ENCODE measurements around the gene GALNT17. TPM values are rescaled to one million over a fixed set of nuclear protein-coding genes. Genes with fewer than 3 reads are reported as not detected.

The GALNT17 gene
- total and polyA plus RNA-seq, 12 donors, result 0.94 to 37.5 (median 8.1) TPM

- DNase-seq, result no peak
- Histone ChIP-seq H3K27me3 (no peaks in the 10 kb centered on the region), H3K4me1 (replicated peaks in 1 of 2) (no peaks in the 10 kb centered on the region), H3K4me3 (no peak overlapping the region), H3K9me3 (replicated peaks in 1 of 3) (no peaks in the 10 kb centered on the region), H3K27ac (no peak overlapping the region), H3K36me3 (replicated peaks in 1 of 2) (no peaks in the 10 kb centered on the region)
- intact Hi-C loops (cut with DNase I), result no loop called here
- WGBS, 4 donors, result 84 to 98% (median 87%) methylated on average over 2 of the region's 2 CpGs
- TF ChIP-seq POLR2A (IDR thresholded peaks at IDR 0.05), result no peak
- TF ChIP-seq, protein P1, sequence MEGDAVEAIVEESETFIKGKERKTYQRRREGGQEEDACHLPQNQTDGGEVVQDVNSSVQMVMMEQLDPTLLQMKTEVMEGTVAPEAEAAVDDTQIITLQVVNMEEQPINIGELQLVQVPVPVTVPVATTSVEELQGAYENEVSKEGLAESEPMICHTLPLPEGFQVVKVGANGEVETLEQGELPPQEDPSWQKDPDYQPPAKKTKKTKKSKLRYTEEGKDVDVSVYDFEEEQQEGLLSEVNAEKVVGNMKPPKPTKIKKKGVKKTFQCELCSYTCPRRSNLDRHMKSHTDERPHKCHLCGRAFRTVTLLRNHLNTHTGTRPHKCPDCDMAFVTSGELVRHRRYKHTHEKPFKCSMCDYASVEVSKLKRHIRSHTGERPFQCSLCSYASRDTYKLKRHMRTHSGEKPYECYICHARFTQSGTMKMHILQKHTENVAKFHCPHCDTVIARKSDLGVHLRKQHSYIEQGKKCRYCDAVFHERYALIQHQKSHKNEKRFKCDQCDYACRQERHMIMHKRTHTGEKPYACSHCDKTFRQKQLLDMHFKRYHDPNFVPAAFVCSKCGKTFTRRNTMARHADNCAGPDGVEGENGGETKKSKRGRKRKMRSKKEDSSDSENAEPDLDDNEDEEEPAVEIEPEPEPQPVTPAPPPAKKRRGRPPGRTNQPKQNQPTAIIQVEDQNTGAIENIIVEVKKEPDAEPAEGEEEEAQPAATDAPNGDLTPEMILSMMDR (IDR thresholded peaks at IDR 0.05), result no peak
Observed at GRCh38 chr7:71473366-71473967, 341.5 kb downstream of the GALNT17 start.

- H3K9me3 ChIP-seq (replicated peaks in 1 of 3), result no peaks in the 10 kb centered on the region
- peak in 2 of 7 donors; percentile 12 to 23 for DNase-seq
- no peak overlapping the region for H3K4me3 ChIP-seq
- no peak for TF ChIP-seq POLR2A (IDR thresholded peaks at IDR 0.05)
- TF ChIP-seq, protein P1 (IDR thresholded peaks at IDR 0.05), result no peak
- H3K4me1 ChIP-seq (replicated peaks in 1 of 2), result no peaks in the 10 kb centered on the region
- no peaks in the 10 kb centered on the region for H3K36me3 ChIP-seq (replicated peaks in 1 of 2)
- no peaks in the 10 kb centered on the region for H3K27me3 ChIP-seq
- WGBS, 4 donors, result 47 to 60% (median 56%) methylated on average over 7 of the region's 7 CpGs
- intact Hi-C loops (cut with DNase I), result no loop called here
- no peak overlapping the region for H3K27ac ChIP-seq
Observed at GRCh38 chr7:71477441-71477840, 345.5 kb downstream of the GALNT17 start.

- Histone ChIP-seq H3K4me1 (replicated peaks in 1 of 2) (no peaks in the 10 kb centered on the region), H3K27ac (no peak overlapping the region), H3K9me3 (replicated peaks in 1 of 3) (no peaks in the 10 kb centered on the region), H3K36me3 (replicated peaks in 1 of 2) (no peaks in the 10 kb centered on the region), H3K27me3 (no peaks in the 10 kb centered on the region), H3K4me3 (no peak overlapping the region)
- 74 to 82% (median 80%) methylated on average over 2 of the region's 2 CpGs for WGBS, 4 donors
- no peak for DNase-seq
- TF ChIP-seq, protein P1 (IDR thresholded peaks at IDR 0.05), result no peak
- no peak for TF ChIP-seq POLR2A (IDR thresholded peaks at IDR 0.05)
- intact Hi-C loops (cut with DNase I), result no loop called here
Observed at GRCh38 chr7:71479231-71479630, 347.3 kb downstream of the GALNT17 start.

DNA sequence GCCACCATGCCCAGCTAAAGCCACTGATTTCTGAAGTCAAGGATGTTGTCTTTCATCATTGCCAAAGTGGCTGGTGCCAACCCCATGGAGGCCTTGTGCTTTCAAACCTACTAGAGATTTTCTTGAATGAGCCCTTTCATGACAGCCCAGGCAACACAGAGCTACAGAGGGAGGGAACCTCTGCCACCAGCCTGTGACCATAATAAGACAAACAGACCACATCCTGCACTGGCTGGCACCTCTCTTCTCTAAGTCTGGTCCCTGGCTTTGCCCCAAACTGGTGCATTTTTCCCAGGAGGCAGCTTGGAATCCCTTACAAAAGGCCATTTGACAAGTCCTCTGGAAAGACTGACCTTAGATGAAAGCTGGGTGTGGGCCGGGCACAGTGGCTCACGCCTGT lies 348.8 kb downstream of the GALNT17 start:
- Histone ChIP-seq H3K27me3 (no peaks in the 10 kb centered on the region), H3K27ac (no peak overlapping the region), H3K4me1 (replicated peaks in 1 of 2) (no peaks in the 10 kb centered on the region), H3K9me3 (replicated peaks in 1 of 3) (no peaks in the 10 kb centered on the region), H3K36me3 (replicated peaks in 1 of 2) (no peaks in the 10 kb centered on the region), H3K4me3 (no peak overlapping the region)
- no peak for TF ChIP-seq POLR2A (IDR thresholded peaks at IDR 0.05)
- TF ChIP-seq, protein P1 (IDR thresholded peaks at IDR 0.05), result no peak
- 84 to 100% (median 92%) methylated on average over 2 of the region's 2 CpGs for WGBS, 4 donors
- peak in 1 of 7 donors; percentile 4 for DNase-seq
- intact Hi-C loops (cut with DNase I), result no loop called here
